Upper lobe of left lung (tissue), 4 donors: Measurements from ENCODE around the gene TMEM123.

Experiments used
- POLR2A ChIP-seq, 4 donors: fragments of 450-650 bp; IDR thresholded peaks; one replicate each; pipeline ENCODE4 v1.5.1; 2016 to 2017; ENCODE audit warnings: antibody characterized with exemption in 4 of 4, mild to moderate bottlenecking in 2 of 4
- TF ChIP-seq, protein P1 (sequence below), 6 experiments: fragments of 450-650 bp in 4 of 6; fragments of 200-600 bp in 2 of 6; sonication (generic) in 2 of 6; IDR thresholded peaks; one replicate each; pipeline ENCODE4 v1.5.1; 2016 to 2019; ENCODE audit warnings: antibody characterized with exemption in 6 of 6

DNA sequence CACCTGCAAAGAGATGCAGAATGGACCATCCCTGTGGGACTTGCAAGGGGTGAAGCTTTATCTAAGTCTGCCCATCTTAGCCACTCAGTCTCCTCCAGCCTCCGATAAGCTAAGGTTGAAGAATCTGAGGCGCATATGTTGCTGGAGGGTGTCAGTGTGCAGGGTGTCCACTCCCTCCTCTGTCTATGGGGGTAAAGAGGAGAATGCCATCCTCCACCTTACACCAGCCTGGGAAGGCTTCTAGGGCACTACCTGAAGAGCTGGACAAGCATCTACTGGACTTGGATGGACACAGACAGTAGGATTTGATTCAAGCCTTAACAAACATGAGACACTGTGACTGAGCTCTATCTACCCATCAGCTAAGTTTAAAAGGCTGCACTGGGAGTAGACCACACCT lies 46.5 kb downstream of the TMEM123 start:
- TF ChIP-seq POLR2A (IDR thresholded peaks at IDR 0.05), result no peak
- TF ChIP-seq, protein P1, sequence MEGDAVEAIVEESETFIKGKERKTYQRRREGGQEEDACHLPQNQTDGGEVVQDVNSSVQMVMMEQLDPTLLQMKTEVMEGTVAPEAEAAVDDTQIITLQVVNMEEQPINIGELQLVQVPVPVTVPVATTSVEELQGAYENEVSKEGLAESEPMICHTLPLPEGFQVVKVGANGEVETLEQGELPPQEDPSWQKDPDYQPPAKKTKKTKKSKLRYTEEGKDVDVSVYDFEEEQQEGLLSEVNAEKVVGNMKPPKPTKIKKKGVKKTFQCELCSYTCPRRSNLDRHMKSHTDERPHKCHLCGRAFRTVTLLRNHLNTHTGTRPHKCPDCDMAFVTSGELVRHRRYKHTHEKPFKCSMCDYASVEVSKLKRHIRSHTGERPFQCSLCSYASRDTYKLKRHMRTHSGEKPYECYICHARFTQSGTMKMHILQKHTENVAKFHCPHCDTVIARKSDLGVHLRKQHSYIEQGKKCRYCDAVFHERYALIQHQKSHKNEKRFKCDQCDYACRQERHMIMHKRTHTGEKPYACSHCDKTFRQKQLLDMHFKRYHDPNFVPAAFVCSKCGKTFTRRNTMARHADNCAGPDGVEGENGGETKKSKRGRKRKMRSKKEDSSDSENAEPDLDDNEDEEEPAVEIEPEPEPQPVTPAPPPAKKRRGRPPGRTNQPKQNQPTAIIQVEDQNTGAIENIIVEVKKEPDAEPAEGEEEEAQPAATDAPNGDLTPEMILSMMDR (IDR thresholded peaks at IDR 0.05), result no peak
